ENCODE data around the gene SSR3.

Gene SSR3

DNA sequence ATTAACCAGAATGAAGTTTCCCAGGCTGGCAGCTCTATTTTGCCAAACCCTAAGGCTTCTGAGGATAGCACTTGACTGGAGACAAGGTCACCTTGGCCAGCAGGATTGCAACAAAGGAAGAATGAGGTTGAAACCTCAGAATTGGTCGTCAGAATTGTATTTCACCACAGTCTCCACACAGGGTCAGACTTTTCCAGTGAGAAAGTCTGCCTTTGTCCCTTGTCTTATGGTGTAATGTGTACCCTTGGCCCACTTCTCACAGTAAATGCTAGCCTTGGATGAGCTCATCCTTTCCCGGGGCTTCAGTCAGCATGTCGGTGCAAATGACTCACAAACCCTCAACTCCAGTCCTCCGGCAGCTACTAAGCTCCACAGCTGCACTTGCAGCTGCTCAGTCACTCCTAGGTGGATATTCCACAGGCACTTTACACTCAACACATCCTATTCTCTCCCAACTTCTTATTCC, 19.7 kb downstream of the SSR3 start:
- peak; percentile 97 for DNase-seq

DNA sequence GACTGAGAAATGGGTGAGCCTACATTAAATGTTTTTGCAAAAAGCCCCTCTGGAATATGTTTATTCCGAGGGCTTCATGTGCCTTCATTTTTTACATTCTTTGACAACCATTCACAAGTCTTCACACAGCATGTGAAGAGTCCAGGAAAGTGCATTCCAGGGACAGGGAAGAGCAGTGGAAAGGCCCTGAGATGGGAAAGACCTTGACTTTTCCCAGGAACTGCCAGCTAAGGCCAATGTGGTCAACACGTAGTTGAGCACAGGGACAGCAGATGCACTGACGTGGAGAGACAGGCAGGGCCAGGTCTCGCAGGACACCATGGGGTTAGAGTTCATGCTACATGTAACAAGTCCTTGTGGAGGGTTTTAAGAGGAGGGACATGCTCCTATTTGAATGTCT, 21.7 kb downstream of the SSR3 start:
- DNase-seq = peak; percentile 69

DNA sequence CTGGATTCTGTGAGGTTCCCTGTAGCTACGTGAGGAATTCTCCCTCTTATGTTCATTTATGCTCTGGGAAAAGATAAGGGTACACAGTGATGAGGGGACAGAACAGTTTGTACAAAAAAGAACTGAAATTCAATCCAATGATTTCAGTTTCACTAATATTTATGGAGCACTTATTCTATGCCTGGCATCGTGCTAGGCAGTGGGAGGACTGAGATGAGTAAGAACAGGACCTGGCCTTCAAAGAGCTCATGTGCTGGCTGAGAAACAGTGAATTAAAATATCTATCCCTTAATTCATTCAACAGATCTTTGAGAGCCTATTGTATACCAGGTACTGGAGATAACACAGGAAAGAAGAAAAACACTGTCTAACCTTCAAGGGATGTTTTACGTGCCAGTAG, 22.2 kb downstream of the SSR3 start:
- no peak for DNase-seq

DNA sequence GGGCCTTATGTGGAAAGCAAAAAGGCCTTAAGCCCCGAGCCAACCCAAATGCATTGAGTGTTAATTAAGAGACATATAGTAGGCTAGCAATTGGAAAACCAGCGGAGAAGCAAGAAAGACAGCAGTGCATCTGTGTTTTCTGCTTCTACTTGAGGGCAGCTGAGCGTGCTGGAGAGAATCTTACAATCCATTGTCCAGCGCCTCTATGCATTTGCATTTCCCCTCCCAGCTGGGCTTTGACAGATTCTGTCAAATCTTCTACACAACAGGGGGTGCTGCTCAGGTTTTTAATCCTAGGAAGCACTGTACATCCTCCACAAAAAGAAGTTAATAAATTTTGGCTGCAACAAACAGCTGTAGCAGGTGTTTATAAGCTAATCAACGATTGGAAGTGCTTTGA, 23.9 kb downstream of the SSR3 start:
- DNase-seq = no peak

DNA sequence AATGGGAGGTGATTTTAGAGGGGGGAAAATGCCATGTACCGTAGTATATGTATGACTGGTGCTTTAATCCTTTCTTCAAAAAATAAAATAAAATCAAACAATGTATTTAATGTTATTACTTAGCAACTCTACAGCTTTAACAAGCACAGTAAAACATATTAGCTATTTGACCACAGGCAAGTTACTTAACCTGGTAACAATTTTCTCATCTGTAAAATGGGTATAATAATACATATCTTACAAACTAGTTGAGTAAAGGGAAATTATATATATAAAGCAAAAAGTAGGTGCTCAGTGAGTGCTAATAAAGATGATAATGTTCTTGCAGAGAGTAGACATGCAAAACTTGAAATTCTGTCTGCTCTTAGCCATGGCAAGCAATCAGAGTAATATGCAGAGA, 27.9 kb downstream of the SSR3 start:
- DNase-seq = no peak

DNA sequence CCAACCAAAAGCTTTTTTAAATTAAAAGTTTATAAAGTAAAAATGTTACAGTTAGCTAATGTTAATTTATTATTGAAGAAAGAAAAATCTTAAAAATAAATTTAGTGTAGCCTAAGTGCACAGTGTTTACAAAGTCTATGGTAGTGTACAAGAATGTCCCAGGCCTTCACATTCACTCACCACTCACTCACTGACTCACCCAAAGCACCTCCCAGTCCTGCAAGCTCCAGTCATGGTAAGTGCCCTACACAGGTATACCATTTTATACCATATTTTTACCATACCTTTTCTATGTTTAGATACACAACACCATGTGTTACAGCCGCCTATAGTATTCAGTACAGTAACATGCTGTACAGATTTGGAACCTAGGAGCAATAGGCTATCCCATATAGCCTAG, 29.1 kb downstream of the SSR3 start:
- DNase-seq = no peak

DNA sequence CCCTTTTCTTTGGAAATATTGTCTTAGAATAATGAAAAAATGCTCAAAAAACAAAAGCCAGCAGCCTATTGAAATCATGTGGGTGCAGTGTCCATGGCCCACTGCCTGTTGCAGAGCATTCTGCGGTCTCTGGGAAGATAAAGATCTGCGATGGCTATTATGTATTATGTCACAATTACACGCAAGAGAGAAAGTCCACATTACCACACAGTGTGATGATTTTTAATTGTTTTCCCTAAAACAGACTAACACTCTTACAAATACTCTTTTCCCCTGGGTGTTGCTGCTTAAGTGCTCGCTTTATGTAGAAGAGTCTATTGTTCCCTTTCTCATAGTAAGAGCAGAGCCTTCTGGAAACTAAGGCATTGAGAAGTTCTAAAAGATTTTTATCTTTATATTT, 32.2 kb downstream of the SSR3 start:
- DNase-seq = no peak

DNA sequence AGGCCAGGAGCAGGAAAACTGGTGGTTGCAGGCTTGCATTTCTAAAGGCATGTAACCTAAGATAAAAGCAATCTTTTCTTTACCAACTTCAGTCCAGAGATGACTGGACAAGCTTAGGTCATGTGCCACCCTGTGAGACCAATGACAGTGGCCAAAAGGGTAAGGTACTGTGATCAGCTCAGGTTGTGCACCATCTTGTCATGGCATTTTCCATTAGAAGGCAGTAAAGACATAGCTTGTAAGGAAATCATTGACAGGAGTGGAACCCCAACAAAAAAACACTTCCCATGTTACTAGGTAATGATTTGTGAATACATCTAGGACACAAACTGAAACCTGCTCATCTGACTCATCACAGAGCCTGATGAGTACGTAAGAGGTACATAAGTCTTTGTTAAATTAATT, 35.2 kb downstream of the SSR3 start:
- DNase-seq = no peak

DNA sequence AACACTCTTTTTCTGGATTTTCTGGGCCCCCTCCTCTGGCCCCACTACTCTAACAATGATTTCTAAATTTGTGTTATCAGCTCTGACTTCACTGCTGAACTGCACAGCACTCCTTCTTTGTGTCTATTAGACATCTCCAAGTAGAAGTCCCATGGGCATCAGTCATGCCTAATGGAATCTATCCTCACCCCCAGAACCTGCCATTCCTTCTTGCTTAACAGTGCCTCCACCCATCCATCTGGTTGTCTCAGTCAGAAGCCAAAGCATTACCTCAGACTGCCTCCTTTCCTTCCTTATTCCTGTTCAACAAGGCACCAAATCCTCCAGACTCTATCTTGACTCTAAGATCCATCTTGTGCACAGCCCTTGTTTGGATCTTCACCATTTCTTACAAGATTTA, 36.2 kb downstream of the SSR3 start:
- no peak for DNase-seq

DNA sequence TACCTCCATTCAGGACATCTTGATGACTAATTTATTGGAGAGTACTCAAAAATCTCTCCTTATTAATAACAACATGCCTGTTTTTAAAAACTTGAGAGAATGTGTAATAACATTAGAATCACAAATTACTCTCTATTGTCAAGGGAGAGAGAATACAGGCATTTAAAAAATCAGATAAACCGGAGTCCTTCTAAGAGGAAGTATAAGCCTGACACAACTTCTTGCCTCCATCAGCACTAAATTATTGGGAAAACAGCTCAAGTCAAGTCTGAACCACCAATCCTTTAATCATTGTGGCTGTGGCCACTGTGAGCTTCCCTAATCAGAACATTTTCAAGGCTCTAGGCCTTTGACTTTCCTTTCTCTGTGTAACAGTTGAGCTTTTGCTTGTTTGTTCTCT, 38.0 kb downstream of the SSR3 start:
- no peak for DNase-seq

DNA sequence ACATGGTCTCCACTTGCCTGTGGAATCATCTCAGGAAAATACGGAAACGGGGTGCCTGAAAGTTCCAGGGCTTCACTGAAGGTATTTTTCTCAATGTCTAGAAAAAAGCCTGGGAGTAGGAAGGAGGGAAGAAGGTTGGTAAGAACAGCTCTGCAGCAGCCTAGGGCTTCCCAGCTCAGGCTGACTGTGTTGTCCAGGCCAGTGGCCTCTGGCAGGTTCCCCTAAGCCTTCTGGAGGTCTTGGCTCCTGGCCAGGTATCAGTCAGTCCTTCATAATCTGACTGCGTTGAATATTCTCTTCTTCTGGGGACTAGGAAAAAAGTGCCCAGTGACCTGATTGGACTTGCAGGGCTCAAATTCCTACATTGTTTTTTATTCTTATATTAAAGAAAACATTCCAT, 38.6 kb downstream of the SSR3 start:
- no peak for DNase-seq

DNA sequence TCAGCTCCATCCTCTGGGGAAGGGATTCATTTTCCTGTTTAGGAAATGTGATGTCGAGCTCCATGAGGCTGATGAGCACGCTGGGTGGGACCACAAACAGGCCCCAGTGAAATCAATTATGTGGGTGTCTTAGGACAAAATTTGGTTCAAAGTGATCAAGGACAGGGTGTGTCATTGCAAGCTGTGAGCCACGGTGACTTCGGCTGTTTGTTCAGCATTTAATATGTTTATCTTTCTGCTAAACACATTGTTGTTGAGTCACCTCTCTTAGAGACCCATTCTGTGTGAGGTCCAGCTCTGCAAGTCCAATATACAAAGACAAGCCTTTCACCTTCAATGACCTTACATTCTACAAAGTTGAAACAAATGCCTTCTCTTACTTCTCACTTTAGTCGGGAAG, 41.3 kb downstream of the SSR3 start:
- DNase-seq = no peak

DNA sequence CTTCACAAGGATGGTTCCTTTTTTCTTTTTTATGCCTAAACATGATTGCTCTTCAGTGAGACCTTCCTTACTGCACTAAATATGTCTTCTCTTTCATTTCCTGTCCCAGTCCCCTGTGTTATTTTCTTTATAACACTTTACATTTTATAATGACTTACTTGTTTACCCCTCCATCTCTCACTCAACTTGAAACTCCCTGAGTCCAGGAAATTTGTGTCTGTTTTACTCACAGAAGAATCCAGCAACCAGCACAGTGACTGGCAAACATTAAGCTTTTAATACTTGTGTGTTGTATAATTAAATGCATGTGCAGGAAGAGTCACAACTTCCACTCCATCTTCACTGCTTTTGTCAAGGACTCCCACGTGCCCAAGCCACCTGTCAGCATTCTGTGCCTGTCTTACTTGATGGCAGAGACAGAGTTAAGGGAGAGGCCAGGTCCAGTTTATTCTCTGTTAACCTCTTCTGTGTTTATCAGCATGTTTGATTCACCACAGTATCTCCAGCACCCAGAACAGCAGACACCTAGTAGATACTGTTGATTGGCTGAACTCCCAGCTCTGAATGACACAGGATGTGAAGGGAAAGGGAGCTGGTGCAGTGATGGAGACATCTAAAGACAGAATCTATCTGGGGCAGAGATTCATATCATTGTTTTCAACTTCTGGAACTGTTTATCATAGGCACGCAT, 42.8 kb downstream of the SSR3 start:
- DNase-seq = no peak

DNA sequence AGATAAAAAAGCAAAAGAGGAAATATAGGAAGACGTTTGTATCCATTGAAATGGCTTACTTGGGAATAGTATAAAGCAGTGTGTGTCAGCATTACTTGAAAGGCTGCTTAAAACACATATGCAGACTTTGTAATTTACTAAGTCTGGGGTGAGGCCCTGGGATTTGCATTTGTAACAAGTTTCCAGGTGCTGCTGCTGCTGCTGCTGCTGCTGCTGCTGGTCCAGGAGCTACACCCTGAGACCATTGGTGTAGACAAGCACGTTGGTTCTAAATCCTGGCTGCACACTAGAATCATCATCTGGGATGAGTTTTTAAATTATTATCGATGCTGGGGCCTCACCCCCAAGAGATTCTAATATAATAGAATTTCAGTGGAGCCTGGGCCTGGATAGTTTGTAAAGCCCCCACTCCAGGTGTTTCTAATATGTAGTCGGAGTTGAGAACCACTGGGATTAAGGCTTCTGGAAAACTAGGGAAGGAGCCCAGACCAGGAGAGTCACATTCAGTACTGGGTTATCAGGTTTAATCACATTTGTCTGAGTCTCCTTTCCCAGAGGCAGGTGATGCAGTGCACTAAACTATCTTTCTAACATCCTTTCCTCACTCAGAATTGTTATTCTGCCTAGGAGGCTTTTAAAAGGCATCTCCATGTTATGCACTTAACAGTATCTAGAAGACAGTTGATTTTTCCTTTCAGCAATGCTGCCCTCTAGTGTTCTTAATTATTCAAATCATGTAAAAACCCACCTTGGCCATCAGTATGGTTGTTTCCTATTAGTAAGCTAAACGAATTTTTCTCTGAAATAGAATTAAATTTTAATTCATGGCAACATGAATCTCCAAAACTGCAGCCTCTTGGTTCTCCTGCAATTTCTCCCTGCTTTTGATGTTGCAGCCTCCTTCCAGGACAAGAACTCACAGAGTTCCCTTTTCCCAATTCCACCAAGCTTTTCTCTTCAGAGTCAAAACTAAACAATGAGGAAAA, 45.4 kb downstream of the SSR3 start:
- DNase-seq = no peak

DNA sequence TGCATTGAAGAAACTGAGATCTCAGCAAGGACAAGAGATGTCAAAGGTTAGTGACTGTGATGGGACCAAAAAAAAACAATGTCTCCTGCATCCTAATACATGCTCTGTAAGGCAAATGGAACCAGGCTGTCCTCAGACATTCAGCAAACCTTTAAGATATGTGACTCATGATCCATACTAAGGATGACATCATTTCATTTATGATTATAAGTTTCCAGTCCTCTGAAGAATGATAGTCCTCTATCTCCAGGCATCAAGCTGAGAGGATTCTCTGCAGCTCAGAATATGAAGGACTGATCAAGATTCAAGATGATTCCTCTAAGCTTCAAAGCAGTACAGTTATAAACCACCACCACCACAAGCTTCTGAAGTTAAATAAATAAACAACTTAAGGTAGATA, 47.6 kb downstream of the SSR3 start:
- no peak for DNase-seq

DNA sequence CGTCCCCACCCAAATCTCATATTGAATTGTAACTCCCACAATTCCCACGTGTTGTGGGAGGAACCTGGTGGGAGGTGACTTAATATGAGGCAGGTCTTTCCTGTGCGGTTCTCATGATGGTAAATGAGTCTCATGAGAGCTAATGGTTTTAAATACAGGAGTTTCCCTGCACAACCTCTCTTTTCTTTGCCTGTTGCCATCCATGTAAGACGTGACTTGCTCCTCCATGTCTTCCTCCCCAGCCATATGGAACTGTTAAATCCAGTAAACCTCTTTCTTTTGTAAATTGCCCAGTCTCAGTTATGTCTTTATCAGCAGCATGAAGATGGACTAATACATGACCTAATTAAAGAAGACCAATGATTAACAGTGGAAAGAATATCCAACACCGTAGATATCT, 56.6 kb downstream of the SSR3 start:
- no peak for DNase-seq

DNA sequence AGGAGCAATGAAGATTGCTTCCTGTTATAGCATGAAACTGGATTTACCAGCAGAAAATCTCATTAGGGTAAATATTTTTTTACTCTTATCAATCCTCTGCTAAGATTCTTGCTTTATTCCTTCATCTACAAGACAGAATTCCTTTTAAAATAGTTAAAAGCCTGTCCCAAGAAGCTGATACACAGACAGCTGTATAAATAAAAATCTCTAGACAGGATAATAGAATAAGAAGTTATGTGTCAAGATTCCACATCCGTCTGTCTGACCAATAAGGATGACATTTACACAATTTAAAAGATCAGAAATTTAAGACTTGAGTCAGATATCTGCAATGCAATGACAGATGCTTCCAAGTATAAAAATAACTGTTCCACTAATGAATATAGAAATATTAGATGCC, 57.6 kb downstream of the SSR3 start:
- DNase-seq = no peak

DNA sequence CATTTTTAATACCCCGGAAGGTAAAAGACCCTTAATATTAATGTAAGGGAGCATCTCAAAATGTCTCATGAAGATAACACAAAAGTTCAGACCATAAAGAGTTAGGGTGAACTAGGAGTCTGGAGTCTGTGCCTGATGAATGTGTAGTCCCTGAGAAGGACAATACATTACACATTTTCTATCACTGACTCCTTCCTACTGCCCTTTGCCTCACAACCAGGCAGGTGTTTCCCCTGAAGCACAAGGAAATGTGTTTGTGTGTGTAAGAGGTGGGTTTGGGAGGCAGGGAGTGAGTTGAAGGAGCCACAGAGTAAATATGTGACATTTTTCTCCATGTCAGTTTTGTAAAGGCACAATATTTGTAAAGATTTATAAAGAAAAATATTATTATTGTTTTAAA, 59.1 kb downstream of the SSR3 start:
- no peak for DNase-seq

DNA sequence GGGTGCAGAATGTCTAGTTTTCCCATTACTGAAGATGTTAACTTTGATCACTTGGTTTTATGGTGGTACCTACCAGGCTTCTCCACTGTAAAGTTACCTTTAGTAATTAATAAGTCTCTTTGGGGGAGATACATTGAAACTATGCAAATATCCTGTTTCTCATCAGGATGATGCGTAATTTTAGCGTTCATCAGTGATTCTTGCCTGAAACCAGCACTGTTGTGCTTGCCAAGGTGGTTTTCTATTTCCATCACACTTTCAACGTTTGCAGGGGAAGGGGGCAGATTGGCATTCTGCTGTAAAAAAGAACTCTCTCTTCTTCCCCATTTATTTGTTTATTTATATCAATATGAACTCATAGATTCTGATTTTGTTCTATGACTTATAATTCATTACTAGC, 61.0 kb downstream of the SSR3 start:
- DNase-seq = no peak

DNA sequence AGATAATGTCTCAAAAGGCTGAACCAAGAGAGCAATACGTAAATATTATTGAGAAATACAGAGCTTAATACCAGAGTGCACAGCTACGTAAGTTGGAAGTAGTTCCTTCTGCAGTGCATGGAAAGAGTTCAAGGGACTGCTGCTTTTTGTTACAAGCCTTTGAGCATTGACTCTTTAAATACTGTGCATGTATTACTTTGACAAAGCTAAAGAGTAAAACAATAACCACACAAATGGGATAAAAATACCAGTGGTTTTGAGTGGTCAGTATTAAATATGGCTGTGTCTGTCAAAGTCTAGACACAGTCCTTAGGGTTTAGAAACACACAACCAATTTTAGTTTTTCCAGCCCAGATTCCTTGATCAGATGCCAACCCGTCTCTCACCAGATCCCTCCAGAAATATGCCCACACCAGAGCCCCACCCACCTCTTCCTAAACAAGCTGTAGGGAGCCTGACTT, 62.1 kb downstream of the SSR3 start:
- DNase-seq = no peak

DNA sequence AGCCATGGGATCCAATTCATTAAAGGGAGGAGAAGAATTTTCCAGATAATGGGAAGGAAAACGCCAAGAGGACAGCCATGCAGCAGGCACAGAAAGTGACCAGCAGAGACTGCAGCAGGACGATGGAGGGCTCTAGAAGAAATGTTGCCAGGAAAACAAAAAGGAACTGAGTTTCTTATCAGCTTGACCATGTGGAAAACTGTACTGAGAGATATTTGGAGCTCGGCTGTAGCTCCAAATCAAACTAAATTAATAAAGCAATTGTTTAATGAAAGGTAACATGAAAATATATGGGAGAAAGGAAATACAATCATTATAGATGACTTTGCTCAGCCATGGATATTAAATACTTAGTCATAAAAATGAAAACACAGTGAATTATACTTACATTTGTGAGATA, 63.7 kb downstream of the SSR3 start:
- no peak for DNase-seq

Measured in islet precursor cell (in vitro differentiated cells).